OCI-LY3 (cell line): ENCODE results near the gene HAUS7.

Experiments used
- H2AFZ ChIP-seq: fragments of 200-600, 300-600 bp; shearing (Covaris generic); 2 replicates; pipeline ENCODE4 v1.6.0; 2014; ENCODE audit warnings: antibody characterized with exemption, low read depth, low read length
- H3K27ac ChIP-seq: fragments of 200-600, 300-600 bp; sonication (generic); 2 replicates; pipeline ENCODE4 v1.5.1; 2014; ENCODE audit warnings: mild to moderate bottlenecking, low read length, moderate library complexity, mixed read lengths
- H3K27me3 ChIP-seq: fragments of 200-600, 300-600 bp; sonication (generic); 2 replicates; pipeline ENCODE4 v1.6.1; 2014; ENCODE audit warnings: low read depth, low read length, mixed read lengths
- H3K36me3 ChIP-seq: fragments of 200-600, 300-600 bp; sonication (generic); replicated peaks from 2 replicates; pipeline ENCODE3; 2014; ENCODE audit warnings: low read depth, low read length, mixed read lengths
- H3K4me1 ChIP-seq: fragments of 300-600, 200-600 bp; sonication (generic); 2 replicates; pipeline ENCODE4 v1.6.1; 2014; ENCODE audit warnings: low read length, mixed read lengths
- H3K4me2 ChIP-seq: fragments of 200-600, 300-600 bp; sonication (generic); 2 replicates; pipeline ENCODE4 v1.6.1; 2014; ENCODE audit warnings: low read length, mixed read lengths
- H3K4me3 ChIP-seq: fragments of 300-600, 200-600 bp; sonication (generic); 2 replicates; pipeline ENCODE4 v1.5.1; 2014; ENCODE audit warnings: antibody characterized with exemption, mild to moderate bottlenecking, low read length, moderate library complexity
- H3K79me2 ChIP-seq: fragments of 300-600, 200-600 bp; shearing (Covaris generic); 2 replicates; pipeline ENCODE4 v1.6.1; 2014; ENCODE audit warnings: mild to moderate bottlenecking, low read length, mixed read lengths
- H3K9ac ChIP-seq: fragments of 300-600, 200-600 bp; shearing (Covaris generic); 2 replicates; pipeline ENCODE4 v1.6.0; 2014; ENCODE audit warnings: mild to moderate bottlenecking, low read length, moderate library complexity
- H3K9me3 ChIP-seq: fragments of 200-600, 300-600 bp; shearing (Covaris generic); 2 replicates; pipeline ENCODE4 v1.6.1; 2014; ENCODE audit warnings: low read length, mixed read lengths; ENCODE audit not compliant: insufficient read depth
- H4K20me1 ChIP-seq: fragments of 200-600, 300-600 bp; sonication (generic); 2 replicates; pipeline ENCODE4 v1.6.1; 2016; ENCODE audit warnings: low read length, mixed read lengths; ENCODE audit not compliant: insufficient read depth
- EZH2phosphoT487 ChIP-seq: fragments of 200-600 bp; shearing (Covaris generic); IDR thresholded peaks from 2 replicates; pipeline ENCODE4 v1.6.1; 2018; ENCODE audit warnings: antibody characterized with exemption, mixed run types, low read depth
- TF ChIP-seq, protein P1 (sequence below): fragments of 200-600, 300-600 bp; sonication (generic); IDR thresholded peaks from 2 replicates; pipeline ENCODE4 v1.5.1; 2014; ENCODE audit warnings: antibody characterized with exemption, low read length, low read depth

Gene HAUS7

DNA sequence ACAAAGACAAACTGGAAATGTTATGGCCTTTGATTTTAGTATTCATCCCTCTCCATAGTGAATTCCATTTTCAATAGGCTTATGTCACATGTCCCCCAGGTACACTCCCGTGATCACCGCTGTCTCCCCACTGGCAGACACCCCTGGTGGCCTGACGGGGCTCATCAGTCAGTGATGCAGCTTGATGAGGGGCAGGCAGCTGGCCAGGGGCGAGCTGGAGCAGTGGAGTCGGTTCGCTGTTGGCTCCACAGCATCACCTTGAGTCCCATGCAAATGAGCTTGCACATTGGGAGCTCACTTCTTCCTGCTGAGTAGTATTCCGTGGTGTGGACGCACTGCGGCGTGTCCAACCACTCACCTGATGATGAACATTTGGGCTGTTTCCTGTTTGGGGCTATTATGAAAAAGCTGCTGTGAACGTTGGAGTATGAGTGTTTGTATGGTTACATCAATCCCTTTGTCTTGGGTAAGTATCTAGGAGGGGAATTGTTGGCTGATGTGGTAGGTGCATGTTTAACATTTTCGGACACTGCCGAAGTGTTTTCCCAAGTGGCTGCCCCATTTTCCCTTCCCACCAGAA, 29.7 kb downstream of the HAUS7 start:
- Histone ChIP-seq H3K4me3 (no peak overlapping the region), H3K27me3 (no peaks in the 10 kb centered on the region), H3K4me1 (no peaks in the 10 kb centered on the region), H3K27ac (no peak overlapping the region), H4K20me1 (no peaks in the 10 kb centered on the region), H3K4me2 (no peak overlapping the region), H3K79me2 (no peaks in the 10 kb centered on the region), H2AFZ (no peak overlapping the region), H3K9me3 (no peaks in the 10 kb centered on the region), H3K36me3 (no peaks in the 10 kb centered on the region), H3K9ac (no peak overlapping the region)
- TF ChIP-seq, protein P1, sequence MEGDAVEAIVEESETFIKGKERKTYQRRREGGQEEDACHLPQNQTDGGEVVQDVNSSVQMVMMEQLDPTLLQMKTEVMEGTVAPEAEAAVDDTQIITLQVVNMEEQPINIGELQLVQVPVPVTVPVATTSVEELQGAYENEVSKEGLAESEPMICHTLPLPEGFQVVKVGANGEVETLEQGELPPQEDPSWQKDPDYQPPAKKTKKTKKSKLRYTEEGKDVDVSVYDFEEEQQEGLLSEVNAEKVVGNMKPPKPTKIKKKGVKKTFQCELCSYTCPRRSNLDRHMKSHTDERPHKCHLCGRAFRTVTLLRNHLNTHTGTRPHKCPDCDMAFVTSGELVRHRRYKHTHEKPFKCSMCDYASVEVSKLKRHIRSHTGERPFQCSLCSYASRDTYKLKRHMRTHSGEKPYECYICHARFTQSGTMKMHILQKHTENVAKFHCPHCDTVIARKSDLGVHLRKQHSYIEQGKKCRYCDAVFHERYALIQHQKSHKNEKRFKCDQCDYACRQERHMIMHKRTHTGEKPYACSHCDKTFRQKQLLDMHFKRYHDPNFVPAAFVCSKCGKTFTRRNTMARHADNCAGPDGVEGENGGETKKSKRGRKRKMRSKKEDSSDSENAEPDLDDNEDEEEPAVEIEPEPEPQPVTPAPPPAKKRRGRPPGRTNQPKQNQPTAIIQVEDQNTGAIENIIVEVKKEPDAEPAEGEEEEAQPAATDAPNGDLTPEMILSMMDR, result no peak
- no peak for TF ChIP-seq EZH2phosphoT487

DNA sequence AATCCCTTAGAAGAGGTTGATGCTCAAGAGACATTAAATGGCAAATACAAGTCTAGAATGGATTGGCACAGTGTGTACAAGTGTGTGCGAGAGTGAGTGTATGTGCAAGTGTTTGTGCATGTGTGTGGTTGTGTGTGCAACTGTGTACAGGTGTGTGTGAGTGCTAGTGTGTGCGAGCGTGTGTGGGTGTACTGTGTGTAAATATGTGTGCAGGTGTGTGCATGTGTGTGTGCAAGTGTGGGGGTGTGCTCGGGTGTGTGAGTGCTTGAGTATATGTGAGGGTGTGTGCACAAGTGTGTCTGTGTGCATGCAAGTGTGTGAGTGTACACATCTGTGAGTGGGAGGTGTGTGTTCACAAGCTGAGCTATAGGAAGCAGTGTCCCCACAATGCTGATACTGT, 30.4 kb downstream of the HAUS7 start:
- TF ChIP-seq, protein P1, result no peak
- no peak for TF ChIP-seq EZH2phosphoT487
- no peak overlapping the region for H3K4me3 ChIP-seq
- no peak overlapping the region for H3K4me2 ChIP-seq
- H3K9me3 ChIP-seq, result no peaks in the 10 kb centered on the region
- no peaks in the 10 kb centered on the region for H3K79me2 ChIP-seq
- no peak overlapping the region for H2AFZ ChIP-seq
- H4K20me1 ChIP-seq, result no peaks in the 10 kb centered on the region
- H3K27ac ChIP-seq, result no peak overlapping the region
- H3K4me1 ChIP-seq, result no peaks in the 10 kb centered on the region
- H3K27me3 ChIP-seq, result no peaks in the 10 kb centered on the region
- no peak overlapping the region for H3K9ac ChIP-seq
- H3K36me3 ChIP-seq, result no peaks in the 10 kb centered on the region

DNA sequence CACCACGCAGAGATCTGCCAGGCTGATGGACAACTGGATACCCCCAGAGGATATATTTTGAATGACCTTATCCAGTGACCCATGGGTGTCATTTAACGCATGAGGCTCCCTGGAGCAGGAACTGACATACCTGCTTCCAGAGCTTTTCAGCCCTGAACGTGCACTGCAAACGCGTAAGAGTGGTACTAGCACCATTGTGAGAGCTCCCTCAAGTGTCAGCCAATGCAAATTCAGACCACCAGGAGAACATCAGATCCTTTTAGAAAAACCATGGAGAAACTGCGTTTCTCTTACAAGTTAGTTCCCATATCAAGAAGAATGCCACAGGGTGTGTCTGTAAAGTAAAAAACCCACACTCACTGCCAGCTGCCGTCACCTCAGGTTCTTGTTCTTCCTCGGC, 31.8 kb downstream of the HAUS7 start:
- TF ChIP-seq EZH2phosphoT487, result no peak
- TF ChIP-seq, protein P1, result peak; percentile 53
- no peaks in the 10 kb centered on the region for H3K79me2 ChIP-seq
- peak overlapping the region; percentile 26; the same call in 1 of the 2 replicates for H3K4me2 ChIP-seq
- no peaks in the 10 kb centered on the region for H4K20me1 ChIP-seq
- H3K36me3 ChIP-seq, result no peaks in the 10 kb centered on the region
- H3K9me3 ChIP-seq, result no peaks in the 10 kb centered on the region
- no peak overlapping the region for H2AFZ ChIP-seq
- H3K27me3 ChIP-seq, result no peaks in the 10 kb centered on the region
- H3K4me3 ChIP-seq, result no peak overlapping the region
- H3K27ac ChIP-seq, result no peak overlapping the region
- H3K9ac ChIP-seq, result no peak overlapping the region
- H3K4me1 ChIP-seq, result no peaks in the 10 kb centered on the region

DNA sequence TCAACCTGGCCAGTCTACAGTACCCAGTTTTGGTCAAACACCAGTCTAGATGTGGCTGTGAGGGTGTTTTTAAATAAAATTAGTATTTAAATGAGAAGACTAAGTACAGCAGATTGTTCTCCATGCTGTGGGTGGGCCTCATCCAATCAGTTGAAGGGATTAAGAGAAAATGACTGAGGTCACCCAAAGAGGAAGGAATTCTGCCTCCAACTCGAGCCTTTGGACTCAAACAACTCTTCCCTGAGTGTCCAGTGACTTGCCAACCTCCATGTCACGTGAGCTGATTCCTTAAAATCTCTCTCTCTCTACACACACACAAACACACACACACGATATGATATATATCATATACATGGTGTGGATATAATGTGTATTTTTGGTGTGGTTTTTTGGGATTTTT, 34.5 kb downstream of the HAUS7 start:
- TF ChIP-seq, protein P1, result no peak
- no peak for TF ChIP-seq EZH2phosphoT487
- Histone ChIP-seq H4K20me1 (no peaks in the 10 kb centered on the region), H3K36me3 (no peaks in the 10 kb centered on the region), H3K9ac (no peak overlapping the region), H3K4me1 (no peaks in the 10 kb centered on the region), H3K9me3 (no peaks in the 10 kb centered on the region), H3K4me2 (no peak overlapping the region), H3K4me3 (no peak overlapping the region), H3K79me2 (no peaks in the 10 kb centered on the region), H2AFZ (no peak overlapping the region), H3K27ac (no peak overlapping the region), H3K27me3 (no peaks in the 10 kb centered on the region)
